Stimulated activated memory B cell treated with anti-CD40 and anti-IgM and Interleukin-4, amounts not matched to agents 10 μg/mL and 1 μg/mL and 100 μg/mL, for 72 hours (primary cell): ENCODE results near the gene TP73.

Experiments used
- ATAC-seq: fragments of 150-1000 bp; cut with Tn5 transposase; 2 replicates; pipeline ENCODE4 v1.10.0; 2021
- H3K27ac Mint-ChIP-seq: one replicate; pipeline ENCODE4 v1.8.0; 2022; ENCODE audit warnings: mild to moderate bottlenecking, mixed read lengths
- H3K27me3 Mint-ChIP-seq: one replicate; pipeline ENCODE4 v1.8.0; 2022; ENCODE audit warnings: mixed read lengths
- H3K36me3 Mint-ChIP-seq: one replicate; pipeline ENCODE4 v1.8.0; 2022; ENCODE audit warnings: mixed read lengths
- H3K4me1 Mint-ChIP-seq: one replicate; pipeline ENCODE4 v1.8.0; 2022; ENCODE audit warnings: mixed read lengths
- H3K4me3 Mint-ChIP-seq: one replicate; pipeline ENCODE4 v1.8.0; 2022; ENCODE audit warnings: mild to moderate bottlenecking, moderate library complexity, mixed read lengths
- H3K9me3 Mint-ChIP-seq: one replicate; pipeline ENCODE4 v1.8.0; 2022; ENCODE audit warnings: mixed read lengths

The TP73 gene

DNA sequence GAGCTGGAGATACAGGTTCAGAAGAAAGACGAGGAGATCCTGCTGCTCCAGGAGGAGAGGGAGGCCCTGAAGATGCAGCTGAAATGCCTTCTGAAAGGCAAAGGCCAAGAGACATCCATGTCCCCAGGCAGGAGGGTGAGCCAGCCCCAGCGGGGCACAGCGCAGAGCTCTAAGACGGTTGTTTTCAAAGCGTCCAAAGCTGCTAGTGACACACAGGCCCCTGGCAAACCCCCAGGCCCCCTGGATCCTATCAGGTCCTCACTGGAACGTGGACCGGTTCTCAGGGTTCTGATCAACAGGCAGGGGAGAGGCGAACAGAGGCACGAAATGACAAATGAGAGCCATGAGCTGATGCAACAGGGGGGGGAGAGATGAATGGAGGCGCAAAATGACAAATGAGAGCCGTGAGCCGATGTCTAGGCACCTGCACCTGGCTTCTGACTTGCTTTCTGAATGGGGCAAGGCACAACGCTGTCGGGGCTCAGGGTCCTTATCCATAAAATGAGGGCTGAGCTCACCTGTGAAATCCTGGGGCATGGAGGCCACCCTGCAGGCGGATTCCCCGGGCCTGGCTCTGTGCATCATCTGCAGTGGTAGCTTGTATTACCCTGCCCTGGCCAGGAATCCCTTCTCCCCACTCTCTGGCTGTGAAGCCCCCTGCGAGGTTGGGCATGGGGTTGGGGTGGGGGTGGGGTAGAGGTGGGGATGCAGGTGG is 109.1 kb downstream of the TP73 start:
- Mint-ChIP-seq H3K4me1 (no peaks in the 10 kb centered on the region), H3K9me3 (no peaks in the 10 kb centered on the region), H3K36me3 (no peaks in the 10 kb centered on the region), H3K27me3 (peaks cover 66% of the 10 kb centered on the region), H3K4me3 (no peak overlapping the region), H3K27ac (no peak overlapping the region)
- no peak for ATAC-seq

DNA sequence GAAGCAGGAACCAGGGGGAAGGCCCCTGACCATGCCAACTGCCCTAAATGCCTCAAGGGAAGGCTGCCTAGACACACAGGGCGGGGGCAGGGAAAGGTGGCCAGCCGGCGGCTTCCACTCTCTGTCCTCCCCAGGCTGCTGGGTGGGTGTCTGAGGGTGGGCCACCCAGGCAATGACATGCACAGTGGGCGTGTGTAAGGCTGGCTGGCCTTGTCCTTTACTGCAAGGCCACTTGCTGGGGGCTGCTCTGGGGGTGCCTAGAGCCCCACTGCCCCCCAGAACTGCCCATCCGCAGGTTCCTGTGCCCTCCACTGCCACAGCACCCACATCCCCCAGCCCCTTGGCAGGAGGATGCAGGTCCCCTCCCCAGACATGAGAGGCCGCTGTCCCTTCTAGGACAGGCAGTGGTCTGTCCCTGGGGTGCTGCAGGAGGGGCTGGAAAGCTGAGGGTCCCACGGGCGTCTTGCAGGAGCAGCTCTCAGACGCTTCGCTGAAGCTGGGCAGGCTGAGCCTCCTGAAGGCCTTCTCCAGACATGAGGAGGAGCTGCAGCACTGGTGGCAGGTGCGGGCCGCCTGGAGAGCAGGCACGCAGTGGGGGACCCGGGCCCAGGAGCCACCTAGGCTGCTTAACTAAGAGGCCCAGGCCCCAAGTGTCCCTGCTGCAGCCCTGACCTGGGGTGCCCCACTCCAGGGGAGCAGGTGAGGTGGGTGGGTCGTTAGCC is 110.0 kb downstream of the TP73 start:
- peak; percentile 35 for ATAC-seq
- Mint-ChIP-seq H3K4me1 (no peaks in the 10 kb centered on the region), H3K27ac (no peak overlapping the region), H3K27me3 (peaks cover 65% of the 10 kb centered on the region), H3K36me3 (no peaks in the 10 kb centered on the region), H3K4me3 (no peak overlapping the region), H3K9me3 (no peaks in the 10 kb centered on the region)

DNA sequence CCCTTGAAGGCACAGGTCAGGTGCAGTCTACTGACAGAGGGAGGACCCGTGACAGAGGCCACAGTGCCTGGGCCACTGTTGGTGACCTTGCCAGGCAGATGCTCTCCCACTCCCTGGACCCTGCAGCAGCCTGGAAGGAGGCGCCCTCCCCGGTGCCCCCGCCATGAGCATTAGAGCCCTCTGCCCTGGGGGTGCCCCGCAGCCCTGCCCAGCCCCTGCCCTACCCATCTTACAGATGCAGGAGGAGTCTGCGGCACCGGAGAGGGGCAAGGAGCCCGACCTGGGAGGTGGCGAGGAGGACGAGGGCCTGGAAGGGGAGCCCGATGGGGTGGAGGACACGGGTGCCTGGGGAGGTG is 110.5 kb downstream of the TP73 start:
- Mint-ChIP-seq H3K27ac (no peak overlapping the region), H3K9me3 (no peaks in the 10 kb centered on the region), H3K27me3 (peaks cover 71% of the 10 kb centered on the region), H3K36me3 (no peaks in the 10 kb centered on the region), H3K4me1 (no peaks in the 10 kb centered on the region), H3K4me3 (no peak overlapping the region)
- peak; percentile 25 for ATAC-seq

DNA sequence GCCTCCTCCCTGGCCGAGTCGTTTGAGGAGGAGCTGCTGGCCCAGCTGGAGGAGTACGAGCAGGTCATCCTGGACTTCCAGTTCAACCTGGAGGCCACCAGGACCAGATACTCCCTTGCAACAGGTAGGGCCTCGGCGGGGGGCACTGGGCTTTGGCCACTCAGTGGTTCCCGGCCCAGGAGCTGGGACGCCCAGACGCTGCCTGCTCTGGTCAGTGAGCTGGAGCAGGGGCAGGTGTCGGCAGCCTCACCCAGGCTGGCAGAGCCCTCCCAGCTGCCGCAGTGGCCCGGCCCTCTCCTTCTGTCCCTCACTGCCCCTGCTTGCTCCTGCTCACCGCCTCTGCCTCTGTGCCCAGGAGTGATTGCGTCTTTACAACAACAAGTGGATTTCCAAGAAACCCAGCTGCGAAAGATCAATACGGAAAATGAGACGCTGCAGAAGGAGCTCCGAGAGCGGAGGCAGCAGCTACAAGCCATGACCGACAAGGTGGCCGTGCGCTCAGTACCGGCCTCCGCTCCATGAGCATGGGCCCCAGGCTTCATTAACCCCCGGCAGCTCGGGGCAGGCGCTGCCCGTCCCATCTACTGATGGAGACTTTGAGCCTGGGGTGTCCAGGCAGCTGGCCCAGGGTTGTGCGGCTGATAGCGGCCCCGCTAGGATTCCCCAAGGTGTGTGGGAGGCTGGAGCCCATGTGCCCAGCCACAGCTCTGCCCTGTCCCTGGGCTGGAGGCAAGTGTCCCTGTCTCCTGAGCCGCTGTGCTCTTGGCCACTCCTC is 111.2 kb downstream of the TP73 start:
- Mint-ChIP-seq H3K27me3 (peaks cover 68% of the 10 kb centered on the region), H3K36me3 (no peaks in the 10 kb centered on the region), H3K27ac (no peak overlapping the region), H3K4me1 (no peaks in the 10 kb centered on the region), H3K9me3 (no peaks in the 10 kb centered on the region), H3K4me3 (no peak overlapping the region)
- ATAC-seq, result peak; percentile 13

DNA sequence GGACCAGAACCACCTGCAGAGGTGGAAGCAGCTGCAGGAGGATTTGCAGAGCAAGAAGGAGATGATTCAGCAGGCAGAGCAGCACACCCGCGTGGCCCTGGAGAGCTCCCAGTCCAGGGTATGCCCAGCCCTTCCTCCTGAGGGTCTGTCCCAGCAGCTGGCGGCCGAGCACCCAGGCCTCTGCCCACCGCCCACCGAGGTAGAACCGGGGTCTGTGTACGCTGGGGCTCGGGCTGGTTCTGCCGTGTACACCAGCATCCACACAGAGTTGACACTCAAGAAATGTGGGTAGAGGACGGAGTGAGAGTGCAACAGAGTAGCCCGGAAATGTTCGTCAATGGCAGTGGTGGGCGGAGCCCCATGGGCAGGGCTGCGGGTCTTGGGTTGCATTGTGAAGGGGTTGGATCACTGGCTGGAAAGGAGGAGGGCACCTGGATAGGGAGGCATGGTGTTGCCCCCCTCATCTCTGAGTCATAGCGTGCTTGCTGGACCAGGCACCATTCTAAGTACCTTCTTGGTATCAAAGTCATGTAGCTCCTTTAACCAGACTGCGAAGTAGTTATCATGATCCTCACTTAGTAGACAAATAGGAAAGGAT is 115.1 kb downstream of the TP73 start:
- H3K9me3 Mint-ChIP-seq, result no peaks in the 10 kb centered on the region
- no peak for ATAC-seq
- peaks cover 33% of the 10 kb centered on the region for H3K27me3 Mint-ChIP-seq
- no peak overlapping the region for H3K27ac Mint-ChIP-seq
- no peak overlapping the region for H3K4me3 Mint-ChIP-seq
- peaks cover 18% of the 10 kb centered on the region for H3K4me1 Mint-ChIP-seq
- H3K36me3 Mint-ChIP-seq, result no peaks in the 10 kb centered on the region

DNA sequence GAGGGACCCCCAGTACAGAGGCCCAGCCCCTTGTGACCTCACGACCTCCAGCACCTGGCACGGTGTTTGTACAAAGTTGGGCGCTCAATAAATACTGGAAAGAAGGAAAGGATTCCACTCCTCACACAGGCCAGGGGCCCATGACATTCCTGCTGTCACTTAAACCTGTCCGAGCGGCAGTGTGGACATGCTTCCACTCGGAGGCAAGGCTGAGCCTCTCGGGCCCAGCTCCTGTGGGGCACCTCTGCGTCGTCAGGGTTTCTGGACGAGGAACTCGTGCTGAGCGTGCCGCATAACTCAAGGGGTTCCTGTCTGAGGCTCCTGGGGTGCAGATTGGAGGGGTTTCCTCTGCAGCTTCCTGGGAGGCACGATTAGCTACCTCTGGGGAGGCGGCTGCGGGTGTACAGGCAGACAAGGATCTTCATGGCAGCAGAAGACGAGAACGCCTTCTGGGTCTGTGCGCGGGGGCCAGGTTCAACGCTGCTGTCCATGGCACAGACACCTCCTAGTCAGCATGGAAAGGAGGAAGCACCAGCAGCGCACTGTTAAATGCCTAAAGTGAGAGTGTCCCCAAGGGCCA is 116.6 kb downstream of the TP73 start:
- H3K9me3 Mint-ChIP-seq, result no peaks in the 10 kb centered on the region
- H3K36me3 Mint-ChIP-seq, result no peaks in the 10 kb centered on the region
- ATAC-seq, result no peak
- peaks cover 21% of the 10 kb centered on the region for H3K27me3 Mint-ChIP-seq
- H3K27ac Mint-ChIP-seq, result no peak overlapping the region
- H3K4me1 Mint-ChIP-seq, result peaks cover 24% of the 10 kb centered on the region
- no peak overlapping the region for H3K4me3 Mint-ChIP-seq

DNA sequence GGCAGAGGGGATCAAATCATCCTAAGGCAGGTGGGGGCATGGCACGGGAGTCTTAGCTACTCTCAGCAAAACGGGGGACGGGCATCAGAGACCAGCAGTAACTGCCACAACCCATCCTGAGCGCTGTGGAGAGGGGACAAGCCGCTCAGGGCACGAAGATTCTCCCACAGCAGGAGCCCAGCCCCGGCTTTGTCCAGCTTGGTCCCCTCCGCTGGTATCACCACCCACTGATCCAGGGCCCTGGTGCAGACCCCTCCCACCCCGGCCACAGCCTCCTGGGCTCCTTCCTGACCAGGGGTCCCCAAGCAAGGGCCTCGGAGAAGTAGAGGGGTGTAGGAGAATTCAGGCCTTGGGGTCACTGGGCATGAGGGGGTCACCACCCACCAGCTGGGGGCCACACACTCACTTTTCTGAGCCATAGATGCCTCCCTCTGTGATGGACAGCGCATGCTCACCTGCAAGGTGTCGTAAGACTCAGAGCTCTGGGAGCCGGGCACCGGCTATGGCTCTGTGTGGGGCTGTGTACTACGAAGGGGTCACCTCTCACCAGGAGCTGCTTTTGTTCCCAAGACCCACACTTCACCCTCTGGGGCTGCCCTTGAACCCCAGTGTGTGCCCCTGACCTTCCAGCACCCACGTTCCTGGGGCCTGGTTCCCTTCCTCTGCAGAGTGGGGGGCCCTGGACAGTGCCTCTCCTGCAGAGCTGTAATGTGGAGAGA is 117.9 kb downstream of the TP73 start:
- no peaks in the 10 kb centered on the region for H3K9me3 Mint-ChIP-seq
- H3K27me3 Mint-ChIP-seq, result peaks cover 12% of the 10 kb centered on the region
- H3K4me3 Mint-ChIP-seq, result no peak overlapping the region
- H3K36me3 Mint-ChIP-seq, result no peaks in the 10 kb centered on the region
- ATAC-seq, result no peak
- peaks cover 28% of the 10 kb centered on the region for H3K4me1 Mint-ChIP-seq
- H3K27ac Mint-ChIP-seq, result no peak overlapping the region

DNA sequence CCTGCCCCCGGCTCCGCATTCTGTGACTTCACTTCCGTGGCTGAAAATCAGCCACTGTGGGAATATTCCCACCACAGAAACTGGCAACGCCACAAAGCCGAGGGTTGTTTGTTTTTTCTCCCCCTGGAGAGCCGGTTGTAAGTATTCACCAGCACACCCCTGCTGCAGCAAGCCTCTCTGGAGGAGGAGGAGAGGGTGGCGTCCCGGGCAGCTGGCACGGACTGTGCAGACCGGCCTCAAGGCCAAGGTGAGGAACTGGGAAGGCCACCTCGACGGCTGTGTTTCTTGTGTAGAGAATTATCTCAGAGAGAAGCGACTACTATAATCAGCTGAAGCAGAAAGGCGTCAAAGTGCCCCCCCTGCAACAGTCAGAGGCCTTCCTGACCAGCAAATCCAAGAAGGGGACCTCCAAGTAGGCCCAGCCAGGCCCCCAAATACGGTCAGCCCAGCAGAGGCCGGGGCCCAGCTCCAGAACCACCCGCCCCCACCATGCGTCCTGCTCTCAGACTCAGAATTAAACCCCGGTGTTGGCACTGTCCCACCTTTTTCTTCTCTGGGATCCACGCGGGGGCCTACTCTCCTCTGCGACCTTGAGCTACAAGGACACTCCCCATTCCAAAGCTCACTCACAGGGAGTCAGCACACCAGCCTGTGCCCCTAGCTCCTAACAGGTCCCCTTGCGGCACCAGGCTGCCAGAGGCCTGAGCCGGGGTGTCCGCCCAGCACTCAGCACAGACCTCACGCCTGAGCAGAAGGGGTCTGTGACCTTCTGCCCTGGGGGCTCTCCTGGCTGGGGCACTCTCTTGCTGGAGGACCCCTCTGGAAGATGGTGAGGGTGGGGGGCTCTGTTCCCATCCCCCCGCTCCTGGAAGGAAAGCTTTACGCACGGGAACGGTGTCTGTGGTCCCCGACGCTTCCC is 119.1 kb downstream of the TP73 start:
- H3K4me3 Mint-ChIP-seq, result peak overlapping the region; percentile 80
- H3K36me3 Mint-ChIP-seq, result no peaks in the 10 kb centered on the region
- ATAC-seq, result no peak
- H3K4me1 Mint-ChIP-seq, result peaks cover 40% of the 10 kb centered on the region
- no peaks in the 10 kb centered on the region for H3K9me3 Mint-ChIP-seq
- peak overlapping the region; percentile 69 for H3K27ac Mint-ChIP-seq
- peaks cover 12% of the 10 kb centered on the region for H3K27me3 Mint-ChIP-seq

DNA sequence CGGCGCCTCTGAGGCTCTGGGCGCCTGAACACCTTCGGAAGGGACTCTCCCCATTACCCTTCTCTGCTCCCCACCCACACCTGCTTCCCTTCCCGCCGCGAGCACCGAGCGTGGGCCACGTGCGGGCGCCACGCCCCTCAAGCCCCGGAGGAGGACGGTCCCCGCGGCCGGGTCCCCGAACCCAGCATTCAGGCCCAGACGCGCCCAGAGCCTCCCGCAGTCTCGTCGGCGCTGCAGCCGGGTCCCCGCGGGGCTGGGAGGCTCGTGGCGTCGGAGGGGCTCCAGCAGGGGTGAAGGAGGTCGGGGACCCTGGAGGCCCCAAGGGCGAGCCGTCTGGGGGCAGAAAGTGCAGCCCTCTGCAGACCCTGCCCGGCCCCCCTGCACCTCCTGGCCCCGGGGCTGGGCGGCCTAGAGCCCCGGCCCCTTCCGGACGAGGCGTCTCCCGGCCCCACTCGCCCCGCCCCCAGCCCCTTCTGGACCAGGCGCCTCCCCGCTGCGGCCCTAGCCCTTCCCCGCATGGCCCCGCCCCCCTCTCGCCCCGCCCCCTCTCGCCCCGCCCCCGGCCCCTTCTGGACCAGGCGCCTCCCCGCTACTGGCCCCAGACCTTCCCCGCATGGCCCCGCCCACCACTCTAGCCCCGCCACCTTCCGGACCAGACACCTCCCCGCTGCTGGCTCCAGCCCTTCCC is 119.9 kb downstream of the TP73 start:
- Mint-ChIP-seq H3K4me3 (peak overlapping the region; percentile 80), H3K4me1 (peaks cover 42% of the 10 kb centered on the region), H3K9me3 (no peaks in the 10 kb centered on the region), H3K27me3 (peaks cover 9% of the 10 kb centered on the region), H3K27ac (peak overlapping the region; percentile 69), H3K36me3 (no peaks in the 10 kb centered on the region)
- peak; percentile 90 for ATAC-seq

DNA sequence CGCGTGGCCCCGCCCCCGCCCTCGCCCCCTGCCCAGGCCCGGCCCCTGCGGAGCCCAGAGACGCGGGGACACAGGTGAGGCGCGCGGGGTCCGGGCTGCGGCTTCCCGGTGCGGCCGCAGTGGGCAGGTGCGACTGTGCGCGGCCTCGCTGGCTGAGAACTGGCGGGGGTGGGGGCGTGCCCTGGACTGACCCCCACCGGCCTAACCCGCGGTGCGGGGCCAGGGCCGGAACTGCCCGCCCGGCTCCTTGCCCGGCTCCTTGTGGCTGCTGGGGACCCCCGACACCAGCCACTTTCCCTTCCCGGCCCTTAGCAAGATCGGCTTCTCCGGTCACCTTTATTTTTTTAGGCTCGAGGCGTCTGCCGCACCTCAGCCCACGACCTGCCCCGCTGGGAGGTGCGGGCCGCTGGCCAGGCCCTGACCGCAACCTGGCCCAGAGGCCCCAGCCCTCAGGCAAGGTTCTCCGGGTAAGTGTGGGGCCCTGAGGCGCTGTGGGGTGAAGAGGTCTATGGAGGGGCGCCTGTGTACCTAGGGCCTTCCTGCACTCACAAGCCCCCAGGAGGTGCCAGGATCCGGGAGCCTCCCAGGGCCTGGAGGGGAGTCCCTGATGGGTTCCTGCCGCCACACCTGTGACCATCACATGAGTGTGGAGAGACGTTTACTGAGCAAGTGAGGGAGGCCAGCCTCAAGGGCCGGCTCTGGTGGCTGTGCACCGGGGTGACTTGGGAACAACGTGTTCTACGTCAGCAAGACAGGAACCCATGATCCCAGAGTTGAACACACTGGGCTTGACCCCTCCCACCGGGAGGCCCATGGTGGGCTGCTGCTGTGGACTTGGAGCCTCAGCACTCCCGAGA is 120.6 kb downstream of the TP73 start, which contains the start of gene SMIM1:
Gene SMIM1 (plus strand): TSS at position 35 of the 857 bp plus-strand sequence. CDS start 2,625 bp downstream, outside the sequence.
- Mint-ChIP-seq H3K27ac (peak within 1 kb of the TSS; percentile 69), H3K36me3 (no peaks in the 10 kb centered on the region), H3K27me3 (peaks cover under 1% of the 10 kb centered on the region), H3K4me1 (peaks cover 42% of the 10 kb centered on the region), H3K4me3 (peak within 1 kb of the TSS; percentile 80), H3K9me3 (no peaks in the 10 kb centered on the region)
- ATAC-seq, result no peak

DNA sequence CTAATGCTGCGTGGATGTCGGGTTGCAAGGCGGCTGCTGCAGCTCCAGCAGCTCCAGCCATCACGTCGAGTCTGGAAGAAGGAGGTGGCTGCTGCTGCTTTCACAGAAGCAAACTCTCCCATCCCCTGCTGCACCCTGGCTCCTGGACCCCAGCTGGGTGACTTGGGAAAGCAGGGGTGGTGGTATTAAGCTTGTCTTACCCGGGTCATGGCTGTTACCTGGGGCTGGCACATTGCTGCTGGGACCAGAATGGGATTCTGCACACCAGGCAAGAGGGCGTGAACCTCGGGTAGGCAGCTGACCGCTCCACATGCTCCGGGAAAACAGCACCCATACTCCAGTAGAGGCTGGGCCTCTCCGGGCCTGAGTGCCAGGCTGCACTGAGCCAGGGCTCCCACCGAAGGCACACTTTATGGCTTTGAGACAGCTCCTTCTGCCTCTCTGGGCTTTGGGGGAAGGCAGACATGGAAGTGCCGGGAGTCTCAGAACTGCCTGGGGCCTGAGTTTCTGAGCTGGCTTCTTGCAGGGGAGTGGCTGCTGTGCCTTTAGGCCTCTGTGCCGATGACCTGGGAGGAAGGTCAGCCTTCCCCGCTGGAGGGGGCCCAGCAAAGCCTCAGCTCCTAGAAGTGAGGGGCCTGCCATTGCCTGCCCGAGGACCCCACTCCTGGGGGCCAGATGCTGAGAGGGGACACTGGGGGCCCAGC is 121.4 kb downstream of the TP73 start:
- Mint-ChIP-seq H3K4me1 (peaks cover 42% of the 10 kb centered on the region), H3K36me3 (no peaks in the 10 kb centered on the region), H3K4me3 (no peak overlapping the region), H3K27ac (peak overlapping the region; percentile 49), H3K9me3 (no peaks in the 10 kb centered on the region), H3K27me3 (no peaks in the 10 kb centered on the region)
- no peak for ATAC-seq

DNA sequence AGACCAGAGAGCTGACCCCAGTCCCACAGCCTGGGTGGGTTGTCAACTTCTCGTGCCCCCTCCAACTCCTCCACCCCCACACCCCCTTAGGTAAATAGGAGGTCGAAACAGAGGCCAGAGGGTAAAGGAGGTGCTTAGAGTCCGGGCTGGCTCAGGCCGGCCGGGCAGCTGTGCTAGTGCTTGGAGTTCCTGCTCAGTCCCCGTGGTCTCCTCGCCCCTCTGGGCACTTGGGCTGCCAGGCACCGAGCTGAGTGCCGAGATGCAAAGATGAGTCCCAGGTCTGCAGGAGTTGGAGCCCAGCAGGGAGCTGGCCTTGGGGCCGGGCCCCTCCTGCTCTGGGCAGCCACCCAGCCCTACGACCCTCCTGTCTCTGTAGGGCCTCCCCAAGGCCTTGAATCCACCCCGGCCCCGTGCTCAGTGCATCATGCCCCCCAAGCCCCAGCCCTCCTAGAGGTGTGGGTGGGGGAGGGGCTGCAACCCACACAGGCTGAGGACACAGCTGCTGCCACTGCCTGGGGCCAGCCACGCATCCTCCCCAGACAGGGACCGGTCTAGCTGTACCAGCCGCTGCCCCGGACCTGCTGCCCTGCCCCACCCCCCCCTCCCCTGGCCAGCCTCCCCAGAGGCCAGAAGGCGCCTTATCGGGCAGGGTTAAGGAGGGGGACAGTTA is 122.1 kb downstream of the TP73 start:
- Mint-ChIP-seq H3K4me1 (peaks cover 42% of the 10 kb centered on the region), H3K4me3 (no peak overlapping the region), H3K27me3 (no peaks in the 10 kb centered on the region), H3K36me3 (peaks cover 4% of the 10 kb centered on the region), H3K9me3 (no peaks in the 10 kb centered on the region), H3K27ac (no peak overlapping the region)
- ATAC-seq, result no peak
